NCI-H226 (cell line): ENCODE data around the gene VPREB3.
"Not testable (repeated sequence)": the region's sequence is repeated elsewhere in the genome, so short reads cannot be mapped to it uniquely, and the experiment has no call there.

ENCODE experiments used
- DNase-seq: peaks from one replicate; pipeline ENCODE4 v3.0.0-alpha.2; 2015

Gene VPREB3

DNA sequence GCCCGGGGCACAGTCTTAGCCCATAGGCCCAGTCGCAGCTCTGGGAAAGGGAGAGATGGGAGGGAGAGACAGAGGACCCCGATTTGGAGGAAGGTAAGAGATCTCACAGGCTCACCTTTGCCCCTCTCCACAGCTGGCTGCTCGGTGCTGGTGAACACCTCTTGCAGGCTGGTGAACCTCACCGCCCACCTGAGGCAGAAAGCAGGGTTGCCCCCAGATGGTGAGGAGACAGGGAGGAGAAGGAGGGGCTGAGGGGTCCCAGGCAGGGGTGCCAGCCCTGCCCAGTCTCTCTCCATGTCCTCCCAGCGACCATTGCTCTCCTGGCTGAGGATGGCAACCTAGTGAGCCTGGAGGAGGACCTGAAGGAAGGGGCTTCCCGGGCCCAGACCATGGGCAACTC, 9.7 kb upstream of the VPREB3 start:
- no peak for DNase-seq

DNA sequence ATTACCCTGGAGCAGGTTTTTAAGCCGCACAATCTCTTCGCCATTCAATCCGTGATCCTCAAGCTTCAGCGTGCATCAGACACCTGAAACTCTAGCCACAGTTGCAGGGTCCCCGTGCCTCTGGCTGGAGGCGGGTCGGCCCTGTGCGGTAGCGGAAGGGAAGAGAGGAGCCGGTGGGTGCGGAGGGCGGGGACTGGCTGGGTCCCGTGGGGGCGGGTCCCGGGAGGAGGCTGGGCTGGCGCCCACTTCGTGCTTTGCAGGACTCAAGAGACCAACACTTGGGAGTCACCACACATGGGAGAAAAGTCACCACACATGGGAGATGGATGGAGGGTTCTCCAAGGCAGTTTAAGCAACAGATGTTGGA, 9.3 kb upstream of the VPREB3 start:
- no peak for DNase-seq

DNA sequence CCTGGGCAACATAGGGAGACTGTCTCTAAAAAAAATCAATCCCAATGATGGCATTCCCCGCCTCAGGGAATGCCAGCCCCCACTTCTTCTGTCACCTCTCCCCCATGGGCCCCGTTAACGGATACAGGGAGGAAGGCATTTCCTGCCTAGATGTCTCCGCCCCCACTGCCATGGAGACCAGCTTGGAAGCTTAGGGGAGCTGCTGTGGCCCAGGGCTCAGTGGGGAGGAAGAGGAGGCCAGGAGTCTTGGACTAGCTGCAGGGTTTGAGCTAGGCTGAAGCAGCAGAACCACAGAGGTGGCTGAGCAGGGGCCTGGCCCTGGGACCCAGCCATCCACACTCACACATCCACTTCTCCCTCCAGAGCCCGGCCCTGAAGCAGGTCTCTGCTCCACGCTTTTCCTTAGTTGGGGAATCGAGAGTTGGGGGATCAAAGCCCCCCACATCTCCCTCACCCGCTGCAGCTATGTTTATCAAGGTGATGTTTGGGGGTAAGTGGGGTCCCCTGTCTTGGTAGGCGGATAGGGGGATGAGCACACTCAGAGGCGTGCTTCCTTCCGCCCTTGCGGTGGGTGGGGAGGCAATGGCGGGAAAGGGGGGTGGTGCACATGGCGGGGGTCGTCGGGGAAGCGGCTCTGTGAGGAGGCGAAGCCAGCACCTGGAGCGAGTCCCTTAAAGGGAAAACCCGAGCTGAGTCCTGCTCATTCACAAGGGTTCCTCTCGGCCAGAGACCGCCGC, 8.8 kb upstream of the VPREB3 start, which contains the start of gene C22orf15:
Gene C22orf15 (plus strand): TSS at position 149 of the 737 bp plus-strand sequence. CDS start 317 bp downstream, at position 466.
- DNase-seq = peak; percentile 13

GRCh38 chr22:23760056-23760455, 5.8 kb upstream of the VPREB3 start:
- no peak for DNase-seq

- DNase-seq = no peak
Measured at GRCh38 chr22:23759566-23759965, 5.3 kb upstream of the VPREB3 start.

GRCh38 chr22:23756891-23757290, 2.7 kb upstream of the VPREB3 start:
- DNase-seq = no peak

DNA sequence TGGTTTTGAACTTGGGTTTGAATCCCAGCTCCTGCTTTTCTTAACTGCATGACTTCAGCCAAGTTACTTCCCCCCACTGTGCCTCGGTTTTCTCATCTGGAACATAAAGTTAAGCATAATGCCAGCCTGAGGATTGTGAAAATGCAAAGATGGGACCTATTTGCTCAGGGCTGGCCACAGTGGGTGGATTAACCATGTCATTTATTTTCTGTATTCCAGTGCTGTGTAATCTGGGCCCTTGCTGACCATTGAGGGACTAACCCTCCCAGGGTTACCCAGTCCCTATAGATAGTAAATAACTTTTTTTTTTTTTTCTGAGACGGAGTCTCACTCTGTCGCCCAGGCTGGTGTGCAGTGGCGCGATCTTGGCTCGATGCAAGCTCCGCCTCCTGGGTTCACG, 1.5 kb upstream of the VPREB3 start:
- no peak for DNase-seq

DNA sequence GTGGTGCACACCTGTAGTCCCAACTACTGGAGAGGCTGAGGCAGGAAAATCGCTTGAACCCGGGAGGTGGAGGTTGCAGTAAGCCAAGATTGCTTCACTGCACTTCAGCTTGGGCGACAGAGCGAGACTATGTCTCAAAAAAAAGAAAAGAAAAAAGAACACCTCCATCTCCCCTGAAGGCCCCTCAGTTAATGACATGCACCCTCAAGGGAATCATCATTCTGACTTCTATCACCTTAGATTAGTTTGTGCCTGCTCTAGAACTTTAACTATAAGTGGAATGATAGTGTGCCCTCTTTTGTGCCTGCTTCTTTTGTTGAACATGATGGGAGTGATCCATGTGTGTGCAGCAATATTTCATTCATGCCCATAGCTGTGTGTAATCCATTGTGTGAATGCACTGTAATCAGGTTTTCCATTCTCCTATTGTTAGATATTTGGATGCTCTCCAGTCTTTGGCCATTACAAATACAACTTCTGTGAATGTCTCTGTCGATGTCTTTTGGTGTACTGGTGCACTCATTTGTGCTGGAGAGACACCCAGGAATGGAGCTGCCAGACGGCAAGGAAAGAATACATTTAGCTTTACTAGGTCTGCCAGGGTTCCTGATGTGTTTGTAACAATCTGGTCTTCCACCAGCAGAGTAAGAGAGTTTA, 883 bp upstream of the VPREB3 start:
- DNase-seq = no peak

DNA sequence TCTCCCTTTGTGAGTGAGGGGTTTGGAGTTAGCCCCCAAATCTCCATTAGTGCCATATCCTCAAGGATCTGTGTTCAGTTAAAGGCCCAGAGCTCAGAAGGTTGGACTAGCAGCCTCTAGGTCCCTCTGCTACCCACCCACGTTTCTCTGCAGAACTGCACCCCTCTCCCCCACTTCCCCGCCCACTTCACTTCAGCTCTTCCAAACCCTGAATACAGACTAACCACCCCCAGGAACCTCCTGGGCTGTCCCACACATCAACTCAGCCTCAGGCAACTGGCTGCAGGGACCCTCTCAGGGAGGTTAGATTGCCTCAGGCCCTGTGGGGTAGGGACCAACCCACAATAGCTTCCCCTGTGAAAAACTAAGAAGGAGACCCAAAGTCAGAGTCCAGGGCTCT, 840 bp downstream of the VPREB3 start:
- no peak for DNase-seq

GRCh38 chr22:23752750-23753149, 1.5 kb downstream of the VPREB3 start:
- DNase-seq = no peak

DNA sequence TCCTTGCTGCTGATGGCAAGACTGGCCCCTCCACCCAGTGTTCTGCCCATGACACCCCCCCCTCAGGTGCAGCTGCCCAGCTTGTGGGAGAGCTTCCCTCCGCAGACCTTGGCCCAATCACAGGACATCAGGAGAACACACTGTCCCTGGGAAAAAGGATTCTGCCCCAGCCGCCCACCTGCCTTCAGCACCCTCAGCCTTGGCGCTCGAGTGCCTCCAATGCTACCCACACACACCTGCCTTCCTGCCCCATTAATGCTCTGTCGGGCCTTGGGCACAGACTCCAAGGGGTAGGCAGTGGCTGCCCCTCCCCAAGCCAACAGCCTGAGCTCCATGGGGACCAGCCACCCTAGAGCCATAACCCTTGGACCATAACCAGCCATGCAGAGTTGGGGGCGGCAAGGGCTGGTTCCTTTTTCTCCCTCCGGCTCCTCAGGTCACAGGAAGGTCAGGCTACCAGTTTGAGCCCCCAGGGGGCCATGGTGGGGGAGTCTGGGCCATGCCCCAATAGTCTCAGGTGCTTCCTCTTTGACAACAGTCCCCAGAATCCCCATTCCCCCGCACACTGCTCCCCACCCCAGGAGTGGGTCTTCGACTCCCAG, 2.0 kb downstream of the VPREB3 start:
- DNase-seq = no peak

DNA sequence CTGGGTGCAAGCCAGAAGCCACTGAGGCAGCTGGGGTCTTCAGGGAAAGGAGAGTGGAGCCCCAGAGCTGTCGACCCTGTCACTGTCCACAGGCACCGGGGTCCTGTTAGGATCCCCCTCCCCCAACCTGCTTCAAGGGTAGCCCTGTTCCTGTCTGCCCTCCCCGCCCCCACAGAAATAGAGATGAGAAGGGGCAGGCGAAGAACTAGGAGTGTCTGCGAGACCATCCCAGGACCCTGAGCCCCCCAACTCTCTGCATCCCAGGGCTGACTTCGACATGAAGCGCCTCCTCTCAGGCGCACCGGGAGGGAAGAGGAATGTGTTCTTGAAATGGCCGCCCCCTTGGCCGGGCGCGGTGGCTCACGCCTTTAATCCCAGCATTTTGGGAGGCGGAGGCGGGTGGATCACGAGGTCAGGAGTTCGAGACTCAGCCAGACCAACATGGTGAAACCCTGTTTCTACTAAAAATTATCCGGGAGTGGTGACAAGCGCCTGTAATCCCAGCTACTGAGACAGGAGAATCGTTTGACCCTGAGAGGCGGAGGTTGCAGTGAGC, 2.7 kb downstream of the VPREB3 start:
- no peak for DNase-seq

- DNase-seq = peak; percentile 57
Measured at GRCh38 chr22:23750714-23751440, 3.3 kb downstream of the VPREB3 start, which contains the start of gene ZNF70. Gene ZNF70 (minus strand): TSS chr22:23751112. CDS start chr22:23745140, 5,972 bp downstream.

- no peak for DNase-seq
Measured at GRCh38 chr22:23750367-23750713, 3.9 kb downstream of the VPREB3 start.

- no peak for DNase-seq
Measured at GRCh38 chr22:23749841-23750301, 4.4 kb downstream of the VPREB3 start.

DNA sequence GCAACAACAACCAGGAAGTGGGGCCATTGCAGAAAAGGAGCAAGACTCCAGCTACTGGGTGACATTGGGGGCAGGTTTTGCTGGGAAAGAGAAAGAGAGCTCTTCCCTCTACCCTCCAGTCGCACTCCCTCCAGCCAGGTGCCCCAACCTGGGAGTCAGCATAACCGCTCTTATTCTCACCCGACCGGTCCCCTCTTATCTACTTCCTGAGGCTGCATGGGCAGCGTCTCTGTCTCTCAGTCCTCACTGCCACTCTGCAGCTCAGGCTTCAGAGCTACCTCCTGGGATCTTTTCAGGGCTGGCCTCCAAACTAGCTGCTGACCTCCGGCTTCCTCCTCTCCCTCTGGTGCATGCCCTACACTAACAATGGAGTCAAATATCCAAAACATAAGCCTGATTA, 8.4 kb downstream of the VPREB3 start:
- no peak for DNase-seq

DNA sequence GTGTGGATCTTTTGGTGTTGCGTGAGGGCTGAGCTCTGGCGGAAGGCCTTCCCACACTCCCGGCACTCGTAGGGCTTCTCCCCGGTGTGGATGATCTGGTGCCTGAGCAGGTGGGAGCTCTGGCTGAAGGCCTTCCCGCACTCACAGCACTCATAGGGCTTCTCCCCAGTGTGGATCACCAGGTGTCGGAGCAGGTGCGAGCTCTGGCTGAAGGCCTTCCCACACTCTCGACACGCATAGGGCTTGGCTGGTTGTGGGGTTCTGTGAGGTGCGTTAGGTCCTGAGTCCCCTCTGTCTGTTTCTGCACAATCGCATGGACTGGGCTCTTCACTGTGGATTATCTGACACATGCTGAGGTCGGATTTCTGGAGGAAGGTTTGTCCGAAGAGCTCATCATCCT, 9.7 kb downstream of the VPREB3 start:
- no peak for DNase-seq

DNA sequence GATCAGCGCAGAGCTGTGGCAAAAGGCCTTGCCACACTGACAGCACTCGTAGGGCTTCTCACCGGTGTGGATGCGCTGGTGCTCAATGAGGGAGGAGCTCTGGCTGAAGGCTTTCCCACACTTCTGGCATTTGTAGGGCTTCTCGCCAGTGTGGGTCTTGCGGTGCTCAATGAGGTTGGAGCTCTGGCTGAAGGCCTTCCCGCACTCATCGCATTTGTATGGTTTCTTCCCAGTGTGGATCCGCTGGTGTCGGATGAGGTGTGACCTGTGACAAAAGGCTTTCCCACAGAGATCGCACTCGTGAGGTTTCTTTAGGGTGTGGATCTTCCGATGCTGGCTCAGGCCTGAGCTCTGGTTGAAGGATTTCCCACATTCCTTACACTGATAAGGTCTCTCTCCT, 10.2 kb downstream of the VPREB3 start:
- no peak for DNase-seq

DNA sequence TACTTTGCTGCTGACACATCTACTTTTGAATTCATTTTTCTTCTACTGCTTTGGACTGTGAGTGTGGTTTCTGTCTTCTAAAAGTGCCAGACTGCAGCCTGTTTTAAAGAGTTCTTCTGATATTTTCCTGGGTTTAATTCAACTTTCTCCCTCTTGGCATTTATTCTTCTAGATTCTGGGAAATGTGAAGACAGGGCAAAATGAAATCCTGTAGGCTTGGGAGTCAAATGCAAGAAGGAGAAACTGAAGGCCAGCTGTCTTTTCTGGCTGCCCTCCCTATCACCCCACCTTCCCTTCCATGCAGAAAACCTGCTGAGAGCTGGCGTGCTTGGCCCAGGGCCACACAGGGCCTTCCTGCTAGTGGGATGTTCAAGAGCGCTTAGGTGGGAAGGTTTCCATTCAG, 10.9 kb downstream of the VPREB3 start:
- DNase-seq = no peak

- DNase-seq = no peak
Measured at GRCh38 chr22:23742505-23743264, 11.5 kb downstream of the VPREB3 start.

DNA sequence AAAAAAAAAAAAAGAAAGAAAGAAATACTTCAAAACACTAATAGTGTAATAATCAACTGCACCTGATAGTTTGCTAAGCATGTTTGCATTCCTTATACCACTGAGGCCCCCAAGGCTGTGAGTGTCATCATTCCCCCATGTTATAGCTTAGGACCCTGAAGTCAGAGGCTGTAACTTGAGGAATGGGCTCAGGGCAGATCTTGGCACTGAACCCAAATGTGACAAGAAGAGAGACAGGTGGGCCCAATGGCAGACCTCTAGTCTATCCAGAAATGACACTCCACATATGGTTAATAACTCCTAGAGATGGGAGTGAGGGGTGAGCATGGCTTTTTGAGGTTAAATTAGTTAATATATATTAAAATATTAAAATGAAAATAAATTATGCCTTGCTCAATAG, 16.5 kb downstream of the VPREB3 start:
- DNase-seq = no peak

GRCh38 chr22:23728108-23728507, 26.1 kb downstream of the VPREB3 start:
- not testable (repeated sequence) for DNase-seq
